HEK293 (cell line): ENCODE measurements around the gene ZNF540.

Experiments
- CTCF ChIA-PET: fragments of 350-600 bp; formaldehyde crosslinking; extraction: SDS; loops from one replicate; lab custom pipeline; 2021; ENCODE audit warnings: antibody characterized with exemption; lab: Yijun Ruan, JAX
- POLR2A ChIA-PET: fragments of 300-600 bp; formaldehyde crosslinking; extraction: SDS; loops from one replicate; lab custom pipeline; 2020; ENCODE audit warnings: antibody characterized with exemption, inconsistent platforms; lab: Yijun Ruan, JAX
- H3K27ac ChIP-seq: fragments of 200-500 bp; sonication (Bioruptor generic); 2 replicates; pipeline ENCODE4 v1.5.1; 2014; ENCODE audit warnings: low read depth, low read length, control low read depth, inconsistent platforms; ENCODE audit errors: extremely low read depth
- H3K36me3 ChIP-seq, 2 experiments: fragments of 200-500 bp in 1 of 2; sonication (Bioruptor generic) in 1 of 2; 1 replicate in 1 of 2; 2 replicates in 1 of 2; pipeline ENCODE4 v1.5.1; 2014 to 2017; ENCODE audit warnings: inconsistent platforms in 2 of 2, low read length in 2 of 2; ENCODE audit not compliant: control insufficient read depth in 2 of 2, insufficient read depth in 1 of 2
- H3K4me1 ChIP-seq: fragments of 200-500 bp; sonication (Bioruptor generic); 2 replicates; pipeline ENCODE4 v1.5.1; 2014; ENCODE audit warnings: mild to moderate bottlenecking, low read length, inconsistent platforms; ENCODE audit not compliant: control insufficient read depth, insufficient read depth
- H3K4me3 ChIP-seq: 2 replicates; pipeline ENCODE4 v1.5.1; 2011; ENCODE audit warnings: low read depth, mild to moderate bottlenecking, control low read depth, low read length, moderate library complexity
- H3K9me3 ChIP-seq: fragments of 200-500 bp; sonication (Bioruptor generic); 2 replicates; pipeline ENCODE4 v1.5.1; 2014; ENCODE audit warnings: low read depth, low read length, inconsistent platforms; ENCODE audit not compliant: control insufficient read depth, insufficient read depth
- ELK4 ChIP-seq: IDR thresholded peaks from 2 replicates; pipeline ENCODE4 v1.6.1; 2011; ENCODE audit warnings: mild to moderate bottlenecking, low read depth, low read length, borderline replicate concordance
- OVOL3 ChIP-seq: fragments of 450-650 bp; formaldehyde crosslinking; IDR thresholded peaks from 2 replicates; pipeline ENCODE4 v1.5.1; 2016; ENCODE audit warnings: missing biosample characterization, missing genetic modification characterization
- PRDM4 ChIP-seq: fragments of 450-650 bp; formaldehyde crosslinking; IDR thresholded peaks from 2 replicates; pipeline ENCODE4 v1.5.1; 2017; ENCODE audit warnings: missing biosample characterization, missing genetic modification characterization
- TSHZ1 ChIP-seq: fragments of 450-650 bp; formaldehyde crosslinking; IDR thresholded peaks from 2 replicates; pipeline ENCODE4 v1.5.1; 2016; ENCODE audit warnings: missing biosample characterization, missing genetic modification characterization, borderline replicate concordance
- ZBTB26 ChIP-seq: fragments of 450-650 bp; formaldehyde crosslinking; optimal IDR thresholded peaks from 2 replicates; pipeline ENCODE3; 2016; ENCODE audit warnings: missing biosample characterization, mild to moderate bottlenecking, missing genetic modification characterization
- ZBTB6 ChIP-seq: fragments of 450-650 bp; formaldehyde crosslinking; IDR thresholded peaks from 2 replicates; pipeline ENCODE4 v1.5.1; 2017; ENCODE audit warnings: missing biosample characterization, missing genetic modification characterization
- ZFP3 ChIP-seq: fragments of 450-650 bp; formaldehyde crosslinking; IDR thresholded peaks from 2 replicates; pipeline ENCODE4 v1.5.1; 2016; ENCODE audit warnings: low read depth, missing biosample characterization, missing genetic modification characterization
- ZNF16 ChIP-seq: fragments of 450-650 bp; formaldehyde crosslinking; IDR thresholded peaks from 2 replicates; pipeline ENCODE4 v1.5.1; 2016; ENCODE audit warnings: low read depth, missing biosample characterization, missing genetic modification characterization
- ZNF362 ChIP-seq: fragments of 450-650 bp; formaldehyde crosslinking; IDR thresholded peaks from 2 replicates; pipeline ENCODE4 v1.5.1; 2016; ENCODE audit warnings: missing biosample characterization, missing genetic modification characterization
- ZNF404 ChIP-seq: fragments of 450-650 bp; formaldehyde crosslinking; IDR thresholded peaks from 2 replicates; pipeline ENCODE4 v1.5.1; 2017; ENCODE audit warnings: missing biosample characterization, missing genetic modification characterization
- ZNF510 ChIP-seq: fragments of 450-650 bp; formaldehyde crosslinking; IDR thresholded peaks from 2 replicates; pipeline ENCODE4 v1.5.1; 2018; ENCODE audit warnings: mild to moderate bottlenecking, missing genetic modification characterization, missing biosample characterization; ENCODE audit not compliant: insufficient replicate concordance
- ZNF843 ChIP-seq: fragments of 450-650 bp; formaldehyde crosslinking; IDR thresholded peaks from 2 replicates; pipeline ENCODE4 v1.5.1; 2016; ENCODE audit warnings: missing biosample characterization, missing genetic modification characterization
- ZSCAN30 ChIP-seq: fragments of 450-650 bp; IDR thresholded peaks from 2 replicates; pipeline ENCODE4 v1.5.1; 2018; ENCODE audit warnings: missing biosample characterization, mild to moderate bottlenecking, missing genetic modification characterization, moderate library complexity

ZNF540 gene

GRCh38 chr19:37572203-37572602, 22.5 kb upstream of the ZNF540 start (continued):
- no peak for TF ChIP-seq ZFP3 (tag by site-specific recombination)
- no peak for TF ChIP-seq ZNF404 (tag by site-specific recombination)
- TF ChIP-seq ZSCAN30 = no peak
- no peak for TF ChIP-seq ELK4
- TF ChIP-seq OVOL3 (tag by site-specific recombination) = no peak
- TF ChIP-seq ZNF510 (tag by site-specific recombination) = no peak
- no peak for TF ChIP-seq ZBTB26 (tag by site-specific recombination)
- no peak for TF ChIP-seq PRDM4 (tag by site-specific recombination)

- TF ChIP-seq ZBTB6 (tag by site-specific recombination) = no peak
- TF ChIP-seq ZNF843 (tag by site-specific recombination) = no peak
- TF ChIP-seq TSHZ1 (tag by site-specific recombination) = no peak
- TF ChIP-seq ZNF362 (tag by site-specific recombination) = no peak
- no peak for TF ChIP-seq OVOL3 (tag by site-specific recombination)
- TF ChIP-seq ELK4 = no peak
- TF ChIP-seq ZNF16 (tag by site-specific recombination) = no peak
- Histone ChIP-seq H3K36me3 (peaks cover 68 to 77% of the 10 kb centered on the region in 2 experiments), H3K27ac (no peak overlapping the region), H3K4me1 (no peaks in the 10 kb centered on the region), H3K9me3 (peaks cover 18% of the 10 kb centered on the region), H3K4me3 (no peak overlapping the region)
- POLR2A ChIA-PET = interaction anchor here (1.4 kb wide), 1 partner anchor 11 kb away, joined by 5 read pairs; the partner anchor contains the start of genes ZNF540 and ZNF571
- CTCF ChIA-PET = interaction anchor here (0.8 to 1.2 kb wide), 7 partner anchors 9 to 149 kb away, joined by 3 to 6 read pairs (median 4); no protein-coding TSS in a partner anchor
Observed at GRCh38 chr19:37583340-37583739, 11.3 kb upstream of the ZNF540 start.
